CD4-positive, alpha-beta T cell (primary cell): ENCODE data around the gene RAPGEF2. TPM values are rescaled to one million over a fixed set of nuclear protein-coding genes. Genes with fewer than 3 reads are reported as not detected.

Experiments used
- ATAC-seq: fragments of 200-7000 bp; cut with Tn5 transposase; one replicate; pipeline ENCODE4 v1.10.0; 2022; ENCODE audit warnings: mild to moderate bottlenecking; ENCODE audit not compliant: poor library complexity
- CTCF ChIA-PET: fragments of 350-600 bp; sonication (Branson Sonifier 250); formaldehyde crosslinking; loops from one replicate; lab custom pipeline; 2021; ENCODE audit warnings: antibody characterized with exemption, inconsistent platforms; lab: Charles Lee
- POLR2A ChIA-PET: fragments of 350-600 bp; sonication (Branson Sonifier 250); formaldehyde crosslinking; loops from one replicate; lab custom pipeline; 2021; ENCODE audit warnings: antibody characterized with exemption, inconsistent platforms; lab: Charles Lee
- DNase-seq, 14 experiments: peaks; one replicate each; pipeline ENCODE4 v3.0.0-alpha.2; 2013 to 2020; ENCODE audit warnings: mixed read lengths in 2 of 14
- H3K27ac ChIP-seq, 2 donors: one replicate each; pipeline versions ENCODE4 v1.5.1 to v1.7.0; 2013; ENCODE audit warnings: low read length in 2 of 2, low read depth in 1 of 2, mild to moderate bottlenecking in 1 of 2
- H3K27me3 ChIP-seq, 2 experiments: 1 replicate in 1 of 2; 2 replicates in 1 of 2; pipeline versions ENCODE4 v1.6.1 to v1.7.0; 2013; ENCODE audit warnings: low read length in 2 of 2, control low read depth in 1 of 2, mild to moderate bottlenecking in 1 of 2, moderate library complexity in 1 of 2; ENCODE audit not compliant: insufficient read depth in 2 of 2, control insufficient read depth in 1 of 2
- H3K36me3 ChIP-seq: one replicate; pipeline ENCODE4 v1.6.1; 2013; ENCODE audit warnings: low read length, control low read depth; ENCODE audit not compliant: insufficient read depth
- H3K4me1 ChIP-seq: one replicate; pipeline ENCODE4 v1.6.1; 2013; ENCODE audit warnings: low read length, control low read depth; ENCODE audit not compliant: insufficient read depth
- H3K4me3 ChIP-seq: one replicate; pipeline ENCODE4 v1.5.1; 2013; ENCODE audit warnings: mild to moderate bottlenecking, low read length, moderate library complexity
- H3K9me3 ChIP-seq, 2 experiments: 1 replicate in 1 of 2; 2 replicates in 1 of 2; pipeline versions ENCODE4 v1.6.1 to v1.7.0; 2013; ENCODE audit warnings: low read length in 2 of 2, mild to moderate bottlenecking in 2 of 2, control low read depth in 1 of 2, moderate library complexity in 1 of 2; ENCODE audit not compliant: control insufficient read depth in 1 of 2, insufficient read depth in 1 of 2
- H3K27ac Mint-ChIP-seq: one replicate; pipeline ENCODE4 v1.8.0; 2020; ENCODE audit warnings: mixed read lengths
- H3K27me3 Mint-ChIP-seq: one replicate; pipeline ENCODE4 v1.8.0; 2021; ENCODE audit warnings: mixed read lengths
- H3K36me3 Mint-ChIP-seq: one replicate; pipeline ENCODE4 v1.8.0; 2021; ENCODE audit warnings: low read depth, mixed read lengths
- H3K4me1 Mint-ChIP-seq: one replicate; pipeline ENCODE4 v1.8.0; 2021; ENCODE audit warnings: low read depth, mixed read lengths
- H3K4me3 Mint-ChIP-seq: one replicate; pipeline ENCODE4 v1.8.0; 2020; ENCODE audit warnings: mild to moderate bottlenecking, mixed read lengths
- H3K9me3 Mint-ChIP-seq: one replicate; pipeline ENCODE4 v1.8.0; 2020; ENCODE audit warnings: mixed read lengths
- intact Hi-C, 2 experiments: fragments of 100-400 bp; cut with DNase I in 1 of 2; cut with micrococcal nuclease in 1 of 2; formaldehyde crosslinking; loops; one replicate each; pipeline versions ENCODE4 v1.15.1 to v1.9.0; 2023 to 2025; cut with DNase I, micrococcal nuclease
- total RNA-seq, 174 experiments: library from RNA in 2 of 174; stranded (reverse) in 2 of 174; gene quantifications; one replicate each; pipeline ENCODE4 v1.2.3 and lab custom pipeline; 2021 to 2026
- TF ChIP-seq, protein P1 (sequence below): fragments of 200-600 bp; IDR thresholded peaks from one replicate; pipeline ENCODE4 v1.8.0; 2022; ENCODE audit warnings: antibody characterized with exemption, mild to moderate bottlenecking

The RAPGEF2 gene
- total RNA-seq, 2 experiments from 2014 or later = 25.6 to 26.4 TPM

DNA sequence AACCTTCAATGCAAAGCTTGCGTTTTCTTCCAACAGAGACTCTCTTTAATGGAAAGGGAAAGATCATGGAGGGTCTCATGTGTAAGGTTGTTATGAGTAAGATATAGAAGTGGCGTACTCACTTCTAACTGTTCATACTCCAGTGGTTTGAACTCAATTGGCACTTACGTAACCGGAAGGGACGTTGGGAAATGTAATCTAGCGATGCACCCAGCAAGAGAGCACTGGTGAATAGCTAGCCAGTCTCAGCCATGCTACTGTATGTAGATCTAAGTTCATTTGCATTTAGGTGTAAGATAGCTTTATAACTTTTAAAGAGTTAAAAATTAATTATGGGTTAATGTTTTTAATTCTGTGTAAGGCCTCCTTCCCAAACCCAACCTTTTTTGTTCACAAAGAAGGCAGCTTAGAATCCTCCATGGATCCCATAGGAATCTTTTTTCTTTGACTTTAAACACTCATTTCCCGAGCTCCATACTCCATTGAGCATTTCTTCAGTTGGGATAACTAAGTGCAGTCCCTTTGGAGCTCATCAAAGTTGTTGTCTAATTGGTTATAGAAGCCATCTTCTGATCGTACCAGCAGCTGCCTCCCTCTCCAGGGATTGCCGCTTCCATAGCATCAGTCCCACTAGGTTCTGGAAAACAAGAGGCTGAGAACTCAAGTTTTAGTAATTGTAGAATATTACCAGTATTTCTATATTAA, 191.1 kb downstream of the RAPGEF2 start:
- Mint-ChIP-seq H3K27me3 (no peaks in the 10 kb centered on the region), H3K4me1 (no peaks in the 10 kb centered on the region), H3K36me3 (no peaks in the 10 kb centered on the region), H3K27ac (no peak overlapping the region), H3K4me3 (no peak overlapping the region), H3K9me3 (no peaks in the 10 kb centered on the region)
- H3K27me3 ChIP-seq = no peaks in the 10 kb centered on the region
- DNase-seq = no peak
- POLR2A ChIA-PET = no interaction called here
- H3K9me3 ChIP-seq = no peaks in the 10 kb centered on the region
- H3K4me1 ChIP-seq = no peaks in the 10 kb centered on the region
- H3K36me3 ChIP-seq = no peaks in the 10 kb centered on the region
- ATAC-seq = no peak
- H3K4me3 ChIP-seq = no peak overlapping the region
- intact Hi-C loops = no loop called here
- no peak overlapping the region for H3K27ac ChIP-seq
- TF ChIP-seq, protein P1, sequence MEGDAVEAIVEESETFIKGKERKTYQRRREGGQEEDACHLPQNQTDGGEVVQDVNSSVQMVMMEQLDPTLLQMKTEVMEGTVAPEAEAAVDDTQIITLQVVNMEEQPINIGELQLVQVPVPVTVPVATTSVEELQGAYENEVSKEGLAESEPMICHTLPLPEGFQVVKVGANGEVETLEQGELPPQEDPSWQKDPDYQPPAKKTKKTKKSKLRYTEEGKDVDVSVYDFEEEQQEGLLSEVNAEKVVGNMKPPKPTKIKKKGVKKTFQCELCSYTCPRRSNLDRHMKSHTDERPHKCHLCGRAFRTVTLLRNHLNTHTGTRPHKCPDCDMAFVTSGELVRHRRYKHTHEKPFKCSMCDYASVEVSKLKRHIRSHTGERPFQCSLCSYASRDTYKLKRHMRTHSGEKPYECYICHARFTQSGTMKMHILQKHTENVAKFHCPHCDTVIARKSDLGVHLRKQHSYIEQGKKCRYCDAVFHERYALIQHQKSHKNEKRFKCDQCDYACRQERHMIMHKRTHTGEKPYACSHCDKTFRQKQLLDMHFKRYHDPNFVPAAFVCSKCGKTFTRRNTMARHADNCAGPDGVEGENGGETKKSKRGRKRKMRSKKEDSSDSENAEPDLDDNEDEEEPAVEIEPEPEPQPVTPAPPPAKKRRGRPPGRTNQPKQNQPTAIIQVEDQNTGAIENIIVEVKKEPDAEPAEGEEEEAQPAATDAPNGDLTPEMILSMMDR = no peak
- CTCF ChIA-PET = no interaction called here

DNA sequence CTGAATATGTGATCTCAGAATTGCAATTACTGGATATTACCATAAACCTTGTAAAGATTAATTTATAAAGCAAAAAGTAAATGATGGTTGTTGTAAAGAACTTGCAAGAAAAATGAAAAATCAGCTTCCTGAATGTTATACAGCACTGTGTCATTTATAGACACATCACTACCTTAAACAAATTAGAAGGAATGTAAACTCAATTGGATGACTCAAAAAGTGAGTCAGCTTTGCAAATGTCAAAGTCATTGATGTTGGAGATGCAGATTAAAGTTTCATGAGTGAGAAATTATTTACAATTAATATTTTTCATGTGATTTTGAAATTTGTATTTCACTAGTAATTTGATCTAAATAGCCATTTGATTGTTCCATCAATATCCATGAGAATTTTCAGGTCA, 193.2 kb downstream of the RAPGEF2 start:
- no peak overlapping the region for H3K27ac Mint-ChIP-seq
- ChIA-PET CTCF (no interaction called here), POLR2A (no interaction called here)
- no peaks in the 10 kb centered on the region for H3K9me3 Mint-ChIP-seq
- no peaks in the 10 kb centered on the region for H3K9me3 ChIP-seq
- ATAC-seq = no peak
- no peaks in the 10 kb centered on the region for H3K27me3 Mint-ChIP-seq
- no peak overlapping the region for H3K4me3 ChIP-seq
- no peaks in the 10 kb centered on the region for H3K4me1 Mint-ChIP-seq
- H3K36me3 Mint-ChIP-seq = no peaks in the 10 kb centered on the region
- intact Hi-C loops = no loop called here
- TF ChIP-seq, protein P1 = no peak
- H3K27ac ChIP-seq = no peak overlapping the region
- no peaks in the 10 kb centered on the region for H3K4me1 ChIP-seq
- no peaks in the 10 kb centered on the region for H3K27me3 ChIP-seq
- DNase-seq = no peak
- no peak overlapping the region for H3K4me3 Mint-ChIP-seq
- H3K36me3 ChIP-seq = no peaks in the 10 kb centered on the region

DNA sequence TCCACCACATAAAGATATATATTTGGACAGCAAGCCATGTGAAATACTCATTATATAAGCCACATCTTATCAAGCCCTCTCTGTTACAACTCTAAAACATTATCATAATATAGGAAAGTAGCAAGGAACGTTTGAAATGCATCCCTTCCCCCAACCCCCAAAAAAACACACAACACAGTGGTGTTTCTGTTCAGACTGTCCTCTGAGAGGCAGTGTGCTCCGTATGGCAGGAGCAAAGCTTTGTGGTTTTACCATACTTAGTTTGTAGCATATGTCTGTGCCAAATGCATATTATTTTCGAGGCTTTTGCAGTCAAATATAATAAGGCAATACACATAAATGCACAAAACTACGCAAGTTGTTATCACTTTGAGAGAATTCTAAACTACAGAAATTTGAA, 194.2 kb downstream of the RAPGEF2 start:
- ChIA-PET CTCF (no interaction called here), POLR2A (no interaction called here)
- Histone ChIP-seq H3K4me1 (no peaks in the 10 kb centered on the region), H3K9me3 (no peaks in the 10 kb centered on the region), H3K36me3 (no peaks in the 10 kb centered on the region), H3K27me3 (no peaks in the 10 kb centered on the region), H3K4me3 (no peak overlapping the region), H3K27ac (no peak overlapping the region)
- intact Hi-C loops = no loop called here
- no peaks in the 10 kb centered on the region for H3K36me3 Mint-ChIP-seq
- no peak overlapping the region for H3K27ac Mint-ChIP-seq
- H3K4me3 Mint-ChIP-seq = no peak overlapping the region
- DNase-seq (no peak), ATAC-seq (no peak)
- no peaks in the 10 kb centered on the region for H3K4me1 Mint-ChIP-seq
- TF ChIP-seq, protein P1 = no peak
- H3K9me3 Mint-ChIP-seq = no peaks in the 10 kb centered on the region
- no peaks in the 10 kb centered on the region for H3K27me3 Mint-ChIP-seq
